ENCODE data around the gene SLC25A13. TPM values are rescaled to one million over a fixed set of nuclear protein-coding genes. Genes with fewer than 3 reads are reported as not detected.
"Not testable (repeated sequence)": the region's sequence is repeated elsewhere in the genome, so short reads cannot be mapped to it uniquely, and the experiment has no call there.

SLC25A13 gene
- total and polyA plus RNA-seq, 9 of the 15 experiments (the other 6 are each of a cell fraction or from before 2014, with no cell fraction given): 21.4 to 80.2 (median 58.7) TPM

DNA sequence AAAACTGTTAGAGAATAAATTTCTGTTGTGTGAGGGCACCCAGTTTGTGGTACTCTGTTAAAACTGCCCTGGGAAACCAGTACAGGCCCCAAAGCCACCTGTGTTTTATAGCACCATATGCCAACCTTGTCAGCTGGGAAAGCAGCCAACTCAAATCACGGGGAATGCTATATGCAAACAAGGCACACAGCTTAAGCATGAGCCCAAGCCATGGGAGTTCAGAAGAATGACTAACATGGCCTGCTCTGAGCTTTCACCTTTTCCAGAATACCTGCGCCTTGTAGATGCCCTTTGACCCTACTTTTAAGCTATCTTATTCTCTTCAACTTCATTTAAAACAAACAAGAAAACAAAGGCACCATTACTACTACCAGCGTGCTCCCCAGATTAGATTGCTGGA, 5.5 kb upstream of the SLC25A13 start (continued):
- TF ChIP-seq, protein P1, sequence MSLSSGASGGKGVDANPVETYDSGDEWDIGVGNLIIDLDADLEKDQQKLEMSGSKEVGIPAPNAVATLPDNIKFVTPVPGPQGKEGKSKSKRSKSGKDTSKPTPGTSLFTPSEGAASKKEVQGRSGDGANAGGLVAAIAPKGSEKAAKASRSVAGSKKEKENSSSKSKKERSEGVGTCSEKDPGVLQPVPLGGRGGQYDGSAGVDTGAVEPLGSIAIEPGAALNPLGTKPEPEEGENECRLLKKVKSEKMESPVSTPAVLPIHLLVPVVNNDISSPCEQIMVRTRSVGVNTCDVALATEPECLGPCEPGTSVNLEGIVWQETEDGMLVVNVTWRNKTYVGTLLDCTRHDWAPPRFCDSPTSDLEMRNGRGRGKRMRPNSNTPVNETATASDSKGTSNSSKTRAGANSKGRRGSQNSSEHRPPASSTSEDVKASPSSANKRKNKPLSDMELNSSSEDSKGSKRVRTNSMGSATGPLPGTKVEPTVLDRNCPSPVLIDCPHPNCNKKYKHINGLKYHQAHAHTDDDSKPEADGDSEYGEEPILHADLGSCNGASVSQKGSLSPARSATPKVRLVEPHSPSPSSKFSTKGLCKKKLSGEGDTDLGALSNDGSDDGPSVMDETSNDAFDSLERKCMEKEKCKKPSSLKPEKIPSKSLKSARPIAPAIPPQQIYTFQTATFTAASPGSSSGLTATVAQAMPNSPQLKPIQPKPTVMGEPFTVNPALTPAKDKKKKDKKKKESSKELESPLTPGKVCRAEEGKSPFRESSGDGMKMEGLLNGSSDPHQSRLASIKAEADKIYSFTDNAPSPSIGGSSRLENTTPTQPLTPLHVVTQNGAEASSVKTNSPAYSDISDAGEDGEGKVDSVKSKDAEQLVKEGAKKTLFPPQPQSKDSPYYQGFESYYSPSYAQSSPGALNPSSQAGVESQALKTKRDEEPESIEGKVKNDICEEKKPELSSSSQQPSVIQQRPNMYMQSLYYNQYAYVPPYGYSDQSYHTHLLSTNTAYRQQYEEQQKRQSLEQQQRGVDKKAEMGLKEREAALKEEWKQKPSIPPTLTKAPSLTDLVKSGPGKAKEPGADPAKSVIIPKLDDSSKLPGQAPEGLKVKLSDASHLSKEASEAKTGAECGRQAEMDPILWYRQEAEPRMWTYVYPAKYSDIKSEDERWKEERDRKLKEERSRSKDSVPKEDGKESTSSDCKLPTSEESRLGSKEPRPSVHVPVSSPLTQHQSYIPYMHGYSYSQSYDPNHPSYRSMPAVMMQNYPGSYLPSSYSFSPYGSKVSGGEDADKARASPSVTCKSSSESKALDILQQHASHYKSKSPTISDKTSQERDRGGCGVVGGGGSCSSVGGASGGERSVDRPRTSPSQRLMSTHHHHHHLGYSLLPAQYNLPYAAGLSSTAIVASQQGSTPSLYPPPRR (CRISPR knock-in tag; IDR thresholded peaks at IDR 0.05; ENCODE audit: borderline replicate concordance): no peak

DNA sequence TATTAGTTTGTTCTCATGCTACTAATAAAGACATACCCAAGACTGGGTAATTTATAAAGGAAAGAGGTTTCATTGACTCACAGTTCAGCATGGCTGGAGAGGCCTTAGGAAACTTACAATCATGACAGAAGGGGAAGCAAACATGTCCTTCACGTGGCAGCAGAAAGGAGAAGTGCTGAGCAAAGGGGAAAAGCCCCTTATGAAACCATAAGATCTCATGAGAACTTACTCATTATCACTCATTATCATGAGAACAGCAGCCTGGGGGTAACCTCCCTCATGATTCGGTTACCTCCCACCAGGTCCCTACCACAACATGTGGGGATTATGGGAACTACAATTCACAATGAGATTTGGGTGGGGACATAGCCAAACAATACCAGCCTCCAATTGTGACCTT, 4.9 kb upstream of the SLC25A13 start:
- H3K4me2 ChIP-seq (ENCODE audit: insufficient read depth, low read length); H3K4me1 ChIP-seq (replicated peaks in 1 of 2; ENCODE audit: control insufficient read depth in 2 of 2, insufficient read depth in 2 of 2, low read length in 2 of 2); H3K9ac ChIP-seq (ENCODE audit: insufficient read depth in 1 of 2, low read depth in 2 of 2, low read length in 2 of 2); H3K79me2 ChIP-seq (ENCODE audit: control insufficient read depth, insufficient read depth, low read length); POLR2A ChIA-PET; H3K4me3 ChIP-seq; H4K20me1 ChIP-seq (replicated peaks; ENCODE audit: control insufficient read depth, insufficient read depth, low read length); H3K9me1 ChIP-seq (ENCODE audit: control insufficient read depth, insufficient read depth, low read length); H3K9me3 ChIP-seq (replicated peaks; ENCODE audit: control insufficient read depth, insufficient read depth, low read depth, low read length); H3K27me3 ChIP-seq (ENCODE audit: control insufficient read depth in 2 of 2, insufficient read depth in 2 of 2, low read length in 2 of 2); ATAC-seq; BruUV-seq (replicated peaks); H3K36me3 ChIP-seq (ENCODE audit: control insufficient read depth, insufficient read depth, low read length); DNase-seq (ENCODE audit: extremely low read depth in 1 of 4, low spot score in 3 of 4); CTCF ChIA-PET (ENCODE audit: low intra/inter-chr PET ratio); H3K27ac ChIP-seq (ENCODE audit: extremely low read depth, low read depth, low read length); in situ Hi-C loops (cut with MboI); H2AFZ ChIP-seq (ENCODE audit: low read depth, low read length); FAIRE-seq; intact Hi-C loops (cut with micrococcal nuclease): not testable (repeated sequence)
- WGBS (ENCODE audit: insufficient coverage, low coverage, missing lambda C conversion rate): 2% methylated on average over 2 of the region's 2 CpGs
- peak; percentile 68; the same call in 1 of the 2 replicates for TF ChIP-seq SPI1 (IDR thresholded peaks at IDR 0.05; ENCODE audit: borderline replicate concordance, low read depth, low read length)

All from K562 (cell line).